K562 (cell line): ENCODE results near the gene FAM169A. TPM values are rescaled to one million over a fixed set of nuclear protein-coding genes. Genes with fewer than 3 reads are reported as not detected.

Experiments used
- ATAC-seq: fragments of 200-7000 bp; cut with Tn5 transposase; 3 replicates; pipeline ENCODE4 v1.9.1; 2020; ENCODE audit warnings: moderate library complexity
- BruUV-seq: library from RNA; stranded (reverse); fragments of 400-500 nt; replicated peaks from 2 replicates; lab custom pipeline; 2021; lab: Mats Ljungman, UMichigan
- CTCF ChIA-PET: fragments of 300-600 bp; formaldehyde crosslinking; extraction: SDS; loops from one replicate; lab custom pipeline; 2021; ENCODE audit warnings: low intra/inter-chr PET ratio; lab: Yijun Ruan, JAX
- POLR2A ChIA-PET: fragments of 300-600, 350-650 bp; sonication (Branson Sonifier 250); formaldehyde crosslinking; extraction: SDS; loops from one replicate; lab custom pipeline; 2021; ENCODE audit warnings: antibody characterized with exemption, inconsistent platforms; lab: Yijun Ruan, JAX
- DNase-seq, 4 experiments: peaks; one replicate each; pipeline versions ENCODE4 v3.0.0 to v3.0.0-alpha.2; 2011 to 2018; ENCODE audit warnings: low spot score in 3 of 4, mixed read lengths in 3 of 4; ENCODE audit errors: extremely low read depth in 1 of 4
- FAIRE-seq: peaks from 2 replicates; lab custom pipeline; 2011; peaks lifted over from hg19 to GRCh38; lab: Jason Lieb, UNC
- H2AFZ ChIP-seq: 2 replicates; pipeline ENCODE4 v1.6.0; 2011; ENCODE audit warnings: low read depth, low read length, control low read depth, inconsistent platforms
- H3K27ac ChIP-seq: fragments of 200-600 bp; 3 replicates; pipeline ENCODE4 v1.8.0; 2011; ENCODE audit warnings: low read depth, mild to moderate bottlenecking, control low read depth, inconsistent platforms, low read length, moderate library complexity, mixed read lengths; ENCODE audit errors: extremely low read depth
- H3K27me3 ChIP-seq, 2 experiments: fragments of 300-600 bp in 1 of 2; 2 replicates in 1 of 2; 3 replicates in 1 of 2; pipeline versions ENCODE4 v1.6.0 to v1.8.0; 2011; ENCODE audit warnings: inconsistent platforms in 2 of 2, low read length in 2 of 2, mild to moderate bottlenecking in 1 of 2, mixed read lengths in 1 of 2, moderate library complexity in 1 of 2; ENCODE audit not compliant: control insufficient read depth in 2 of 2, insufficient read depth in 2 of 2
- H3K36me3 ChIP-seq: fragments of 300-600 bp; 3 replicates; pipeline ENCODE4 v1.8.0; 2011; ENCODE audit warnings: mild to moderate bottlenecking, low read length, inconsistent platforms; ENCODE audit not compliant: control insufficient read depth, insufficient read depth
- H3K4me1 ChIP-seq, 2 experiments: fragments of 200-600 bp in 1 of 2; replicated peaks in 1 of 2; 2 replicates in 1 of 2; 3 replicates in 1 of 2; pipeline versions ENCODE4 v1.5.1 to v1.8.0; 2011; ENCODE audit warnings: inconsistent platforms in 2 of 2, low read length in 2 of 2, mild to moderate bottlenecking in 1 of 2, mixed read lengths in 1 of 2, moderate library complexity in 1 of 2; ENCODE audit not compliant: control insufficient read depth in 2 of 2, insufficient read depth in 2 of 2
- H3K4me2 ChIP-seq: 2 replicates; pipeline ENCODE4 v1.6.1; 2011; ENCODE audit warnings: low read length, control low read depth, inconsistent platforms, mixed read lengths; ENCODE audit not compliant: insufficient read depth
- H3K4me3 ChIP-seq: fragments of 200-600 bp; sonication (generic), shearing (Covaris generic); 2 replicates; pipeline ENCODE4 v1.5.1; 2016; ENCODE audit warnings: control low read depth, inconsistent platforms
- H3K79me2 ChIP-seq: fragments of 200-600 bp; 3 replicates; pipeline ENCODE4 v1.8.0; 2011; ENCODE audit warnings: low read length, inconsistent platforms; ENCODE audit not compliant: control insufficient read depth, insufficient read depth
- H3K9ac ChIP-seq, 2 experiments: 2 replicates each; pipeline versions ENCODE4 v1.6.0 to v1.6.1; 2011; ENCODE audit warnings: low read depth in 2 of 2, low read length in 2 of 2, control low read depth in 1 of 2, inconsistent platforms in 1 of 2, mild to moderate bottlenecking in 1 of 2, mixed read lengths in 1 of 2; ENCODE audit not compliant: insufficient read depth in 1 of 2
- H3K9me1 ChIP-seq: one replicate; pipeline ENCODE4 v1.6.0; 2011; ENCODE audit warnings: inconsistent platforms, mild to moderate bottlenecking, low read length, moderate library complexity; ENCODE audit not compliant: control insufficient read depth, insufficient read depth
- H3K9me3 ChIP-seq: replicated peaks from 2 replicates; pipeline ENCODE4 v1.5.1; 2011; ENCODE audit warnings: low read depth, low read length, inconsistent platforms; ENCODE audit not compliant: control insufficient read depth, insufficient read depth
- H4K20me1 ChIP-seq: replicated peaks from 2 replicates; pipeline ENCODE4 v1.6.1; 2011; ENCODE audit warnings: low read length, inconsistent platforms, mixed read lengths; ENCODE audit not compliant: control insufficient read depth, insufficient read depth
- GMEB1 ChIP-seq: fragments of 250-450 bp; sonication (Bioruptor Pico); IDR thresholded peaks from 2 replicates; pipeline ENCODE4 v1.4.0; 2020; ENCODE audit warnings: mild to moderate bottlenecking
- IFI16 ChIP-seq: fragments of 250-450 bp; sonication (Bioruptor Pico); IDR thresholded peaks from 2 replicates; pipeline ENCODE4 v2.1.2; 2022; ENCODE audit warnings: mild to moderate bottlenecking, inconsistent platforms
- TCF7 ChIP-seq: sonication (generic); IDR thresholded peaks from 2 replicates; pipeline ENCODE4 v1.6.1; 2016; ENCODE audit warnings: antibody characterized with exemption, borderline replicate concordance
- ZNF12 ChIP-seq: sonication (generic); formaldehyde crosslinking; IDR thresholded peaks from 2 replicates; pipeline ENCODE4 v1.4.0; 2020; ENCODE audit warnings: mild to moderate bottlenecking, missing genetic modification reagents
- ZNF217 ChIP-seq: sonication (generic); formaldehyde crosslinking; IDR thresholded peaks from 2 replicates; pipeline ENCODE4 v1.8.0; 2022; ENCODE audit warnings: mild to moderate bottlenecking, missing genetic modification reagents
- ZNF407 ChIP-seq: fragments of 450-650 bp; IDR thresholded peaks from 2 replicates; pipeline ENCODE4 v1.6.1; 2016; ENCODE audit warnings: low read depth
- ZNF589 ChIP-seq: fragments of 200-800 bp; sonication (Bioruptor generic); IDR thresholded peaks from 2 replicates; pipeline ENCODE4 v1.6.1; 2016; ENCODE audit warnings: low read depth, missing genetic modification characterization, missing compliant biosample characterization
- WGBS: fragments of 100-300 bp; shearing (Covaris generic); methylation state at CpG from one replicate; pipeline ENCODE4 v1.1.6; 2016; ENCODE audit warnings: low coverage, mixed read lengths; ENCODE audit not compliant: insufficient coverage; ENCODE audit errors: missing lambda C conversion rate; 5-methylcytosine and 5-hydroxymethylcytosine counted together
- in situ Hi-C: fragments of 300-500 bp; cut with MboI; formaldehyde crosslinking; loops from 4 replicates; pipeline ENCODE4 v1.15.0; 2018; ENCODE audit warnings: inconsistent platforms, mixed read lengths
- intact Hi-C: fragments of 100-400 bp; cut with micrococcal nuclease; formaldehyde crosslinking; loops from 2 replicates; pipeline ENCODE4 v1.14.2; 2022
- polyA plus RNA-seq, 8 experiments: library from polyadenylated mRNA; depleted of rRNA in 4 of 8; stranded (reverse) in 5 of 8; unstranded in 3 of 8; fragments of >200 nt; fragmentation: Nextera tagmentation in 2 of 8; fragmentation: Illumina TruSeq in 1 of 8; extraction: Ambion mirVana in 2 of 8; extraction: Trizol in 1 of 8; gene quantifications; 2 replicates each; pipeline versions ENCODE4 v1.2.1 to v1.2.3, GENCODE V29; 2011 to 2014; ENCODE audit warnings: inconsistent platforms in 1 of 8, missing spikeins in 1 of 8
- total RNA-seq, 7 experiments: library from RNA; depleted of rRNA in 6 of 7; stranded (reverse); fragments of >200 nt in 6 of 7; fragmentation: Illumina TruSeq in 2 of 7; extraction: Trizol in 2 of 7; gene quantifications; 2 replicates each; pipeline versions ENCODE4 v1.2.1 to v1.2.3, GENCODE V29; 2011 to 2021; ENCODE audit warnings: low replicate concordance in 1 of 7
- TF ChIP-seq, protein P1 (sequence below): fragments of 250-450 bp; sonication (Bioruptor Pico); IDR thresholded peaks from 2 replicates; pipeline ENCODE4 v1.8.0; 2022; ENCODE audit warnings: inconsistent platforms
- TF ChIP-seq, protein P2 (sequence below): fragments of 250-450 bp; sonication (Bioruptor Pico); IDR thresholded peaks from 2 replicates; pipeline ENCODE4 v1.8.0; 2021; ENCODE audit warnings: moderate library complexity, mild to moderate bottlenecking, inconsistent platforms

The FAM169A gene
- total and polyA plus RNA-seq, 9 of the 15 experiments (the other 6 are each of a cell fraction or from before 2014, with no cell fraction given) = 0.01 to 0.04 TPM; not detected in 7

GRCh38 chr5:74850030-74850429, 16.2 kb downstream of the FAM169A start:
- no peaks in the 10 kb centered on the region for H3K9me1 ChIP-seq
- H3K4me1 ChIP-seq = no peaks in the 10 kb centered on the region
- no peak overlapping the region for H2AFZ ChIP-seq
- H3K79me2 ChIP-seq = no peaks in the 10 kb centered on the region
- in situ Hi-C loops = no loop called here
- FAIRE-seq (no peak), DNase-seq (no peak), ATAC-seq (no peak)
- POLR2A ChIA-PET = no interaction called here
- no peaks in the 10 kb centered on the region for H4K20me1 ChIP-seq
- no peaks in the 10 kb centered on the region for H3K9me3 ChIP-seq
- H3K4me3 ChIP-seq = no peak overlapping the region
- CTCF ChIA-PET = no interaction called here
- BruUV-seq = no TSS peak
- peaks cover 0 to 8% of the 10 kb centered on the region in 2 experiments; a peak in 2 of 5 replicates for H3K27me3 ChIP-seq
- H3K27ac ChIP-seq = no peak overlapping the region
- no peak overlapping the region for H3K4me2 ChIP-seq
- H3K36me3 ChIP-seq = no peaks in the 10 kb centered on the region
- H3K9ac ChIP-seq = no peak overlapping the region
- 8% methylated on average over 8 of the region's 8 CpGs for WGBS
- intact Hi-C loops = no loop called here
- TF ChIP-seq, protein P1, sequence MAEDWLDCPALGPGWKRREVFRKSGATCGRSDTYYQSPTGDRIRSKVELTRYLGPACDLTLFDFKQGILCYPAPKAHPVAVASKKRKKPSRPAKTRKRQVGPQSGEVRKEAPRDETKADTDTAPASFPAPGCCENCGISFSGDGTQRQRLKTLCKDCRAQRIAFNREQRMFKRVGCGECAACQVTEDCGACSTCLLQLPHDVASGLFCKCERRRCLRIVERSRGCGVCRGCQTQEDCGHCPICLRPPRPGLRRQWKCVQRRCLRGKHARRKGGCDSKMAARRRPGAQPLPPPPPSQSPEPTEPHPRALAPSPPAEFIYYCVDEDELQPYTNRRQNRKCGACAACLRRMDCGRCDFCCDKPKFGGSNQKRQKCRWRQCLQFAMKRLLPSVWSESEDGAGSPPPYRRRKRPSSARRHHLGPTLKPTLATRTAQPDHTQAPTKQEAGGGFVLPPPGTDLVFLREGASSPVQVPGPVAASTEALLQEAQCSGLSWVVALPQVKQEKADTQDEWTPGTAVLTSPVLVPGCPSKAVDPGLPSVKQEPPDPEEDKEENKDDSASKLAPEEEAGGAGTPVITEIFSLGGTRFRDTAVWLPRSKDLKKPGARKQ (CRISPR knock-in tag) = no peak
- TF ChIP-seq GMEB1 (CRISPR knock-in tag) (no peak), ZNF589 (CRISPR knock-in tag) (no peak), IFI16 (CRISPR knock-in tag) (no peak), ZNF407 (no peak), ZNF12 (CRISPR knock-in tag) (no peak), ZNF217 (CRISPR knock-in tag) (no peak), TCF7 (no peak)
- TF ChIP-seq, protein P2, sequence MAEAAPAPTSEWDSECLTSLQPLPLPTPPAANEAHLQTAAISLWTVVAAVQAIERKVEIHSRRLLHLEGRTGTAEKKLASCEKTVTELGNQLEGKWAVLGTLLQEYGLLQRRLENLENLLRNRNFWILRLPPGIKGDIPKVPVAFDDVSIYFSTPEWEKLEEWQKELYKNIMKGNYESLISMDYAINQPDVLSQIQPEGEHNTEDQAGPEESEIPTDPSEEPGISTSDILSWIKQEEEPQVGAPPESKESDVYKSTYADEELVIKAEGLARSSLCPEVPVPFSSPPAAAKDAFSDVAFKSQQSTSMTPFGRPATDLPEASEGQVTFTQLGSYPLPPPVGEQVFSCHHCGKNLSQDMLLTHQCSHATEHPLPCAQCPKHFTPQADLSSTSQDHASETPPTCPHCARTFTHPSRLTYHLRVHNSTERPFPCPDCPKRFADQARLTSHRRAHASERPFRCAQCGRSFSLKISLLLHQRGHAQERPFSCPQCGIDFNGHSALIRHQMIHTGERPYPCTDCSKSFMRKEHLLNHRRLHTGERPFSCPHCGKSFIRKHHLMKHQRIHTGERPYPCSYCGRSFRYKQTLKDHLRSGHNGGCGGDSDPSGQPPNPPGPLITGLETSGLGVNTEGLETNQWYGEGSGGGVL (CRISPR knock-in tag) = no peak
